ENCODE data around the gene GP9. TPM values are rescaled to one million over a fixed set of nuclear protein-coding genes. Genes with fewer than 3 reads are reported as not detected.

Gene GP9
- total and polyA plus RNA-seq, 4 donors: 0.16 to 12.0 TPM; not detected in 2

GRCh38 chr3:129019266-129019665 lies 41.3 kb upstream of the GP9 start:
- Histone ChIP-seq H3K27ac (ENCODE audit: low read depth in 1 of 2, low read length in 2 of 2) (no peak overlapping the region), H3K9me3 (ENCODE audit: control insufficient read depth in 4 of 4, low read length in 3 of 4) (no peaks in the 10 kb centered on the region)

More at GRCh38 chr3:129019266-129019665, 41.3 kb upstream of the GP9 start:
- WGBS: 92% methylated on average over 3 of the region's 3 CpGs
- peaks cover 0 to 4% (median 0%) of the 10 kb centered on the region in 4 donors for H3K4me1 ChIP-seq (ENCODE audit: control insufficient read depth in 4 of 4, insufficient read depth in 4 of 4, low read length in 3 of 4)
- no peak for TF ChIP-seq TAF1 (conservative IDR thresholded peaks at IDR 0.05)
- TF ChIP-seq ATF3 (IDR thresholded peaks at IDR 0.05): no peak
- TF ChIP-seq NR2F2 (IDR thresholded peaks at IDR 0.05): no peak
- no peak for TF ChIP-seq CTCF (IDR thresholded peaks at IDR 0.05; ENCODE audit: low read depth, low read length, missing input control)
- TF ChIP-seq FOXA1 (IDR thresholded peaks at IDR 0.05): no peak
- TF ChIP-seq FOXA2 (IDR thresholded peaks at IDR 0.05): no peak
- TF ChIP-seq REST (IDR thresholded peaks at IDR 0.05): no peak
- TF ChIP-seq RXRA (IDR thresholded peaks at IDR 0.05): no peak
- TF ChIP-seq YY1 (IDR thresholded peaks at IDR 0.05): no peak
- no peak for TF ChIP-seq JUND (IDR thresholded peaks at IDR 0.05)
- TF ChIP-seq MAX (IDR thresholded peaks at IDR 0.05): no peak
- no peak for TF ChIP-seq SP1 (IDR thresholded peaks at IDR 0.05)
- TF ChIP-seq EGR1 (IDR thresholded peaks at IDR 0.05; ENCODE audit: low read depth in 2 of 2): no peak
- no peak for TF ChIP-seq ZBTB33 (IDR thresholded peaks at IDR 0.05)
- no peak for TF ChIP-seq RAD21 (IDR thresholded peaks at IDR 0.05)
- no peak for TF ChIP-seq GABPA (IDR thresholded peaks at IDR 0.05 in 1 of 2, conservative IDR thresholded peaks at IDR 0.05 in 1 of 2)
- no peak for TF ChIP-seq HNF4A (conservative IDR thresholded peaks at IDR 0.05)
- no peak for TF ChIP-seq HNF4G (IDR thresholded peaks at IDR 0.05)
- H3K9ac ChIP-seq (ENCODE audit: low read depth in 1 of 2, low read length in 2 of 2): no peak overlapping the region
- no peak overlapping the region for H3K4me3 ChIP-seq (ENCODE audit: low read depth in 1 of 3, low read length in 3 of 3)
- no peaks in the 10 kb centered on the region for H3K27me3 ChIP-seq (ENCODE audit: control insufficient read depth in 4 of 4, insufficient read depth in 4 of 4, low read length in 3 of 4)
- DNase-seq (ENCODE audit: low spot score): no peak
- no peaks in the 10 kb centered on the region for H3K36me3 ChIP-seq (ENCODE audit: control insufficient read depth in 4 of 4, insufficient read depth in 3 of 4, low read depth in 1 of 4, low read length in 3 of 4)

Data from liver (tissue), 9 donors.